Astrocyte of the cerebellum (primary cell): ENCODE results near the gene OCA2.

Experiments used
- DNase-seq: peaks from one replicate; pipeline ENCODE4 v3.0.0-alpha.2; 2011; ENCODE audit warnings: low read depth
- H3K4me3 ChIP-seq: 2 replicates; pipeline ENCODE4 v1.5.1; 2011; ENCODE audit warnings: mild to moderate bottlenecking, low read depth, low read length, moderate library complexity
- CTCF ChIP-seq: IDR thresholded peaks from 2 replicates; pipeline ENCODE4 v1.5.1; 2012; ENCODE audit warnings: low read length, low read depth, moderate library complexity, mild to moderate bottlenecking; ENCODE audit errors: missing control alignments
- in situ Hi-C: cut with HindIII; loops from 2 replicates; pipeline ENCODE4 v1.10.0; 2017; ENCODE audit warnings: low sequenced_read_pairs

The OCA2 gene

DNA sequence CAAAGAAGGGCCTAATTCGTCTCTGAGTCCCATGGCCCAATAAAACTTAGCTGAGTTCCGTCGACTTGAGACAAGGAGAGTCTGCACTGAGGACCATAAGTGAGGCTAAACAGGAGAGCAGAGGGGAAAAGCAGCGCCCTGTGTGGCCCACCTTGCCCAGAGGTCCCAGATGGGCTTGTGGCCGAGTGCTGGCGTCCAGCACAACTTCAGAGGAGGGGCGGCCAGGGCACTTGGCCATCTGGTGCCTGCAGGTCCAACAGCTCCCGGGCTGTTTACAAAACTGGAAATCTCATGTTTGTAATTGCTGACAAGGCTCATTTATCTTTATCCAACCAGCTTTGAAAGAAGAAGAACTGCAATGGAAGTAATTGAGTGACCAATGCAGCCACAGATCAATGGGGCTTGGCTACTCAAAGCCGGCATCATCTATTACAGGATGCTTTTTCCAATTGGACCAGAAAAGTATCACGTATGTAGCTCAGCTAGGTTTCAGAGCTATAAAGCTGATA lies 306.3 kb downstream of the OCA2 start:
- no peak for TF ChIP-seq CTCF
- no peak for DNase-seq
- in situ Hi-C loops = no loop called here
- H3K4me3 ChIP-seq = no peak overlapping the region

DNA sequence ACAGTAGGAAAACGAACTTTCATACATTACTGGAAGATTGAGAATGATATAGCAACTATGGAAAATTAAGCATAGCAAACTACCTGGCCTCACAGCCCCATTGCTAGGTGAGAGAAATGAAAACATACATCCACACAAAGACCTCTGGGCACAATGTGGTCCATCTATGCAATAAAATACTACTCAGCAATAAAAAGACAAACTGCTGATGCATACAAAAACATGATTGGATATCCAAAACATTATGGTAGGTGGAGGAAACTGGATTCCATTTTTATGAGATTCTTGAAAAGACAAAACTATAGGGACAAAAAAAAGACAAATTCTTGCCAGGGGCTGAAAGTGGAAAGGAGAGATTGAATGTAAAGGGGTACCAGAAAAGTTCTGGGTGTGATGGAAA lies 308.8 kb downstream of the OCA2 start:
- no peak overlapping the region for H3K4me3 ChIP-seq
- in situ Hi-C loops = no loop called here
- TF ChIP-seq CTCF = no peak
- DNase-seq = no peak

DNA sequence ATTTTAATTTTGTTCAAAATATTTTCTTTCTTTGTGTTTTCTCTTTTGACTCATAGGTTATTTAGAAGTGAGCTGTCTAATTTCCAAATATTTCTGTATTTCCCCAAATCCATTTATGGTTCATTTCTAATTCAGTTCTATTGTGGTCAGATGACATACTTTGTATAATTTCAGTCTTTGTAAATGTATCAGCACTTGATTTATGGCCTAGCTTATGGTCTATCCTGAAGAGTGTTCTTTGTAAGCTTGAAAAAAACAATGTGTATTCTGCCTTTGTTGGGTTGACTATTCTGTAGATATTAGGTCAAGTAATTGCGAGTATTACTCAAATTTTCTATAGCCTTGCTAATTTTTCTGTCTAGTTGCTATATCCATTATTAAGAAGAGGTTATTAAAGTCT lies 311.2 kb downstream of the OCA2 start:
- no peak for DNase-seq
- no peak overlapping the region for H3K4me3 ChIP-seq
- in situ Hi-C loops = no loop called here
- TF ChIP-seq CTCF = no peak

DNA sequence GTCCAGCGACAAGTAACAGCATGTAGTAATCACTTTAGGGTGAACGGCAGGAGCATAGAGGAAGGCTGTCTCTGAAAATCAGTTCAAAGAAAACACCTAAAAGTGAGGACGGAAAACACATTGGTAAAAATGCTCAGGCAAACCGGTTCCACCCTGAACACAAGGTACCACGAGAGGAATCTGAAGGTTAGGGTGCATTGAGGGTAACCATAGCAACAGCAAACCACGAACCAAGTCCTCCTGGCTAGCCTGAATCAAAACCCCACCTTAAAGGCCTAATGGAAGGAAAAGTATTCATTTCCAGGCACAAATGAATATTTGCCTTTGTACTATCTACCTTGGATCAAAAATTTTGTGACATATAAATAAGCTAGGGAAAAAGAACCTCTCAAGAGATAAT lies 315.0 kb downstream of the OCA2 start:
- no peak for TF ChIP-seq CTCF
- H3K4me3 ChIP-seq = no peak overlapping the region
- DNase-seq = peak; percentile 3
- in situ Hi-C loops = no loop called here

- in situ Hi-C loops = no loop called here
- TF ChIP-seq CTCF = no peak
- no peak for DNase-seq
- no peak overlapping the region for H3K4me3 ChIP-seq
Observed at GRCh38 chr15:27783678-27784077, 315.4 kb downstream of the OCA2 start.

DNA sequence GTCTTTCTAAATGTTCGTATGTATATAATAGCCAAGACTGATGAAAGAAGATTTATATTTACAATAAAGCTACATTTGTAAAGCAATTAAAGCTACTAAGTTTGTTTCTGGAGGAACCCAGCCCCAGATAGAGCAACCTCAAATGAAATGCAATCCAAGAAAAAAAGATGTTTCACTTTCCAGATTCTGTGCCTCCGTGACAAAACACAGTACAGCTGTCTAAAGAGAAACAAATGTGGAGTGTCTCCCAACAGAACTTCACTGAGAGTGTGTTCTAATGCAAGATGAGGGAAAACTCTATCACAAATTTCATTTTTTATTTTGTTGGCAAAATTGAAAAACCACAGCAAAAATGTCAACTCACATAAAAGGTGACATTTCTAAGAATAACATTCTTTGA lies 317.0 kb downstream of the OCA2 start:
- in situ Hi-C loops = no loop called here
- H3K4me3 ChIP-seq = no peak overlapping the region
- no peak for DNase-seq
- TF ChIP-seq CTCF = no peak

GRCh38 chr15:27776501-27776900 lies 322.6 kb downstream of the OCA2 start:
- in situ Hi-C loops = no loop called here
- TF ChIP-seq CTCF = no peak
- no peak for DNase-seq
- no peak overlapping the region for H3K4me3 ChIP-seq
